PC-9 (cell line): Measurements from ENCODE around the gene SCGB1A1. TPM values are rescaled to one million over a fixed set of nuclear protein-coding genes. Genes with fewer than 3 reads are reported as not detected.

Source experiments
- BruUV-seq: library from RNA; stranded (reverse); fragments of 400-500 nt; replicated peaks from 2 replicates; lab custom pipeline; 2021; lab: Mats Ljungman, UMichigan
- CTCF ChIA-PET: fragments of 300-600 bp; sonication (Branson Sonifier 250); formaldehyde crosslinking; loops from one replicate; lab custom pipeline; 2022; ENCODE audit warnings: antibody characterized with exemption; lab: Charles Lee
- POLR2A ChIA-PET: fragments of 300-600 bp; sonication (Branson Sonifier 250); formaldehyde crosslinking; loops from one replicate; lab custom pipeline; 2022; ENCODE audit warnings: antibody characterized with exemption; ENCODE audit not compliant: unreplicated experiment; lab: Charles Lee
- DNase-seq, 2 experiments: peaks; one replicate each; pipeline versions ENCODE4 v3.0.0 to v3.0.0-alpha.2; 2015 to 2022; ENCODE audit warnings: mixed read lengths in 1 of 2
- H2AFZ ChIP-seq: fragments of 200-600 bp; sonication (generic); 2 replicates; pipeline ENCODE4 v1.8.1; 2017; ENCODE audit warnings: antibody characterized with exemption
- H3F3A ChIP-seq: fragments of 200-600 bp; sonication (generic); 2 replicates; pipeline ENCODE4 v1.8.1; 2017; ENCODE audit warnings: antibody characterized with exemption, mild to moderate bottlenecking, low read depth; ENCODE audit not compliant: insufficient read depth
- H3K27ac ChIP-seq: fragments of 200-600 bp; sonication (generic); 2 replicates; pipeline ENCODE4 v1.6.1; 2016; ENCODE audit warnings: mixed run types
- H3K27me3 ChIP-seq: fragments of 200-600 bp; sonication (generic); 2 replicates; pipeline ENCODE4 v1.6.1; 2016; ENCODE audit warnings: low read depth, mixed run types; ENCODE audit not compliant: insufficient read depth
- H3K36me3 ChIP-seq: fragments of 200-600 bp; sonication (generic); 2 replicates; pipeline ENCODE4 v1.6.1; 2016; ENCODE audit warnings: low read depth, mixed run types
- H3K4me1 ChIP-seq: fragments of 200-600 bp; sonication (generic); replicated peaks from 2 replicates; pipeline ENCODE4 v1.6.1; 2016; ENCODE audit warnings: mixed run types; ENCODE audit not compliant: insufficient read depth
- H3K4me2 ChIP-seq: fragments of 200-600 bp; sonication (generic); 2 replicates; pipeline ENCODE4 v1.6.1; 2017; ENCODE audit warnings: mixed run types
- H3K4me3 ChIP-seq: fragments of 200-600 bp; sonication (generic); 2 replicates; pipeline ENCODE4 v1.6.1; 2016; ENCODE audit warnings: mixed run types
- H3K79me2 ChIP-seq: fragments of 200-600 bp; sonication (generic); 2 replicates; pipeline ENCODE4 v1.6.1; 2017; ENCODE audit warnings: low read depth, mixed run types
- H3K9me2 ChIP-seq: fragments of 200-600 bp; sonication (generic); 2 replicates; pipeline ENCODE4 v1.8.1; 2017; ENCODE audit warnings: mild to moderate bottlenecking; ENCODE audit not compliant: insufficient read depth
- H3K9me3 ChIP-seq: fragments of 200-600 bp; sonication (generic); 2 replicates; pipeline ENCODE4 v1.8.1; 2016; ENCODE audit warnings: low read depth; ENCODE audit not compliant: insufficient read depth
- H4K20me1 ChIP-seq: fragments of 200-600 bp; sonication (generic); 2 replicates; pipeline ENCODE4 v1.8.1; 2017; ENCODE audit not compliant: insufficient read depth
- CTCF ChIP-seq: fragments of 200-600 bp; sonication (generic); conservative IDR thresholded peaks from 2 replicates; pipeline ENCODE4 v1.6.1; 2017; ENCODE audit warnings: mixed run types, antibody characterized with exemption, mild to moderate bottlenecking, moderate library complexity
- EZH2 ChIP-seq: fragments of 200-600 bp; sonication (generic); IDR thresholded peaks from 2 replicates; pipeline ENCODE4 v1.8.0; 2017; ENCODE audit warnings: antibody characterized with exemption, low read depth
- intact Hi-C: fragments of 100-400 bp; cut with micrococcal nuclease; formaldehyde crosslinking; loops from one replicate; pipeline ENCODE4 v1.10.0; 2022; ENCODE audit not compliant: unreplicated experiment
- total RNA-seq: library from RNA; stranded (reverse); gene quantifications from 2 replicates; pipeline ENCODE4 v1.2.3, GENCODE V29; 2021

SCGB1A1 gene
- total RNA-seq, 1 experiment from 2014 or later = not detected

GRCh38 chr11:62427630-62428233, 8.9 kb downstream of the SCGB1A1 start:
- Histone ChIP-seq H3K27me3 (no peaks in the 10 kb centered on the region), H3K79me2 (no peaks in the 10 kb centered on the region), H4K20me1 (no peaks in the 10 kb centered on the region), H3K4me1 (peaks cover 45% of the 10 kb centered on the region), H3K36me3 (no peaks in the 10 kb centered on the region), H3K9me3 (no peaks in the 10 kb centered on the region), H2AFZ (peak overlapping the region; percentile 54), H3K4me3 (no peak overlapping the region), H3K9me2 (no peaks in the 10 kb centered on the region), H3K27ac (peak overlapping the region; percentile 91), H3F3A (peaks cover 55% of the 10 kb centered on the region), H3K4me2 (peak overlapping the region; percentile 65)
- BruUV-seq = no TSS peak
- intact Hi-C loops = loop anchor here (2.0 kb wide), 2 partner anchors 29 to 53 kb away; no protein-coding TSS in a partner anchor
- CTCF ChIA-PET = interaction anchor here (0.6 to 2.2 kb wide), 4 partner anchors 81 to 133 kb away, joined by 3 to 8 read pairs (median 5); no protein-coding TSS in a partner anchor
- DNase-seq = peak in 1 of 2 experiments; percentile 69
- POLR2A ChIA-PET = interaction anchor here (0.6 to 0.8 kb wide), 2 partner anchors 27 to 46 kb away, joined by 3 to 5 read pairs; no protein-coding TSS in a partner anchor
- TF ChIP-seq EZH2 (no peak), CTCF (no peak)

- Histone ChIP-seq H3K36me3 (no peaks in the 10 kb centered on the region), H3K4me2 (no peak overlapping the region), H3K27ac (peak overlapping the region; percentile 91), H3K4me3 (no peak overlapping the region), H2AFZ (no peak overlapping the region), H3K79me2 (no peaks in the 10 kb centered on the region), H3K27me3 (no peaks in the 10 kb centered on the region), H3K4me1 (peaks cover 45% of the 10 kb centered on the region), H3F3A (peaks cover 50% of the 10 kb centered on the region), H3K9me3 (no peaks in the 10 kb centered on the region), H3K9me2 (no peaks in the 10 kb centered on the region), H4K20me1 (no peaks in the 10 kb centered on the region)
- intact Hi-C loops = no loop called here
- ChIA-PET POLR2A (interaction anchor here (0.6 kb wide), 1 partner anchor 55 kb away, joined by 8 read pairs; no protein-coding TSS in a partner anchor), CTCF (interaction anchor here (0.6 to 2.1 kb wide), 4 partner anchors 30 to 579 kb away, joined by 3 to 8 read pairs (median 4); no protein-coding TSS in a partner anchor)
- no peak for DNase-seq
- TF ChIP-seq CTCF (no peak), EZH2 (no peak)
- BruUV-seq = no TSS peak
These were observed 10.2 kb downstream of the SCGB1A1 start for GRCh38 chr11:62428871-62429560.

GRCh38 chr11:62430425-62430824, 11.6 kb downstream of the SCGB1A1 start:
- intact Hi-C loops = no loop called here
- no peaks in the 10 kb centered on the region for H3K79me2 ChIP-seq
- H3K4me1 ChIP-seq = peaks cover 40% of the 10 kb centered on the region
- H3K9me3 ChIP-seq = no peaks in the 10 kb centered on the region
- no peaks in the 10 kb centered on the region for H3K36me3 ChIP-seq
- no peaks in the 10 kb centered on the region for H3K9me2 ChIP-seq
- POLR2A ChIA-PET = no interaction called here
- no peak overlapping the region for H3K4me2 ChIP-seq
- no peak overlapping the region for H2AFZ ChIP-seq
- peaks cover 42% of the 10 kb centered on the region for H3F3A ChIP-seq
- H3K4me3 ChIP-seq = no peak overlapping the region
- TF ChIP-seq EZH2 (no peak), CTCF (no peak)
- H3K27me3 ChIP-seq = no peaks in the 10 kb centered on the region
- no TSS peak for BruUV-seq
- H3K27ac ChIP-seq = no peak overlapping the region
- no peak for DNase-seq
- CTCF ChIA-PET = no interaction called here
- H4K20me1 ChIP-seq = no peaks in the 10 kb centered on the region
